Central memory CD8-positive, alpha-beta T cell (primary cell): ENCODE measurements around the gene KHSRP.

Source experiments
- ATAC-seq: fragments of 150-1000 bp; cut with Tn5 transposase; replicated peaks from 2 replicates; pipeline ENCODE4 v1.10.0; 2022; ENCODE audit warnings: mild to moderate bottlenecking, moderate FRiP score, moderate number of reproducible peaks; ENCODE audit not compliant: poor library complexity, severe bottlenecking; ENCODE audit errors: extremely low read depth
- DNase-seq, 2 donors: peaks; one replicate each; pipeline ENCODE4 v3.0.0; 2021; ENCODE audit warnings: low spot score in 2 of 2
- H3K27ac Mint-ChIP-seq: one replicate; pipeline ENCODE4 v1.8.0; 2022; ENCODE audit warnings: low read depth, mild to moderate bottlenecking, moderate library complexity, mixed read lengths
- H3K27me3 Mint-ChIP-seq: one replicate; pipeline ENCODE4 v1.8.0; 2022; ENCODE audit warnings: mixed read lengths
- H3K36me3 Mint-ChIP-seq: one replicate; pipeline ENCODE4 v1.8.0; 2022; ENCODE audit warnings: mild to moderate bottlenecking, moderate library complexity, mixed read lengths; ENCODE audit not compliant: insufficient read depth
- H3K4me1 Mint-ChIP-seq: one replicate; pipeline ENCODE4 v1.8.0; 2022; ENCODE audit warnings: mixed read lengths
- H3K4me3 Mint-ChIP-seq: one replicate; pipeline ENCODE4 v1.8.0; 2022; ENCODE audit warnings: mild to moderate bottlenecking, moderate library complexity, mixed read lengths
- H3K9me3 Mint-ChIP-seq: one replicate; pipeline ENCODE4 v1.8.0; 2022; ENCODE audit warnings: mixed read lengths

Gene KHSRP

DNA sequence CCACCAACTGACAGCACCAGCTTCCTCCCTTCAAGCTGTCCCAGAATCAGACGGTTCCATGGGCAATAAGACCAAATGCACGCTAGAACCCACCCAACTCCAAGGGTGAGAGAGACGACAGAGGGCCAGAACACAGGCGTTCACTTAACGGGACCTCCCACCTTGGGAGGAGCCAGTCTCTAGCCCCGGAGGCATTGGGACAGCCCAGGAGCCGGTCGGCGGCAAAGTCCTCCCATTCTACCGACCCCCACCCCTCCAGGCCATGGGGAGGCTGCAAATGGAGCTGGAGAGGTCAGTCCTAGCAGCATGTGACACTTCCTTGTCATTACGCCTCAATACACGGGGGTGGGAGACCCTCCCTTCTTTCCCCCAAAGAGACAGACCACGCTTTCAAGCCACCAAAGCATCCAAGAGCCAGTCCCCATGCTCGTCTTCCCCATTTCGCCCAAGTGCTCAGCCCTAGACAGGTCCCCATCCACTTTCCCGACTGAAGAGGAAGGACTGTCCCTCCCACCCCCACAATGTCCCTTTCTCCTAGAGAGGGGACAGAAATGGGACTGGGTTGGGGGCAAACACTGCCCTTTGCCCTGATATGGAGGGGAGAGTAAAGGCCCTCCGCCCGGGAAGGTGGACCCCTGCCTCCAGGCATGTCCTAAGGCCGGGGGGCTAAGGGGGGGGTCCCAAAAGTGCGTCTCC is 964 bp downstream of the KHSRP start:
- Mint-ChIP-seq H3K4me3 (peak overlapping the region; percentile 78), H3K27ac (peak overlapping the region; percentile 48), H3K4me1 (peaks cover 37% of the 10 kb centered on the region), H3K36me3 (peaks cover 18% of the 10 kb centered on the region), H3K27me3 (no peaks in the 10 kb centered on the region), H3K9me3 (no peaks in the 10 kb centered on the region)
- ATAC-seq: no peak
- DNase-seq: no peak

DNA sequence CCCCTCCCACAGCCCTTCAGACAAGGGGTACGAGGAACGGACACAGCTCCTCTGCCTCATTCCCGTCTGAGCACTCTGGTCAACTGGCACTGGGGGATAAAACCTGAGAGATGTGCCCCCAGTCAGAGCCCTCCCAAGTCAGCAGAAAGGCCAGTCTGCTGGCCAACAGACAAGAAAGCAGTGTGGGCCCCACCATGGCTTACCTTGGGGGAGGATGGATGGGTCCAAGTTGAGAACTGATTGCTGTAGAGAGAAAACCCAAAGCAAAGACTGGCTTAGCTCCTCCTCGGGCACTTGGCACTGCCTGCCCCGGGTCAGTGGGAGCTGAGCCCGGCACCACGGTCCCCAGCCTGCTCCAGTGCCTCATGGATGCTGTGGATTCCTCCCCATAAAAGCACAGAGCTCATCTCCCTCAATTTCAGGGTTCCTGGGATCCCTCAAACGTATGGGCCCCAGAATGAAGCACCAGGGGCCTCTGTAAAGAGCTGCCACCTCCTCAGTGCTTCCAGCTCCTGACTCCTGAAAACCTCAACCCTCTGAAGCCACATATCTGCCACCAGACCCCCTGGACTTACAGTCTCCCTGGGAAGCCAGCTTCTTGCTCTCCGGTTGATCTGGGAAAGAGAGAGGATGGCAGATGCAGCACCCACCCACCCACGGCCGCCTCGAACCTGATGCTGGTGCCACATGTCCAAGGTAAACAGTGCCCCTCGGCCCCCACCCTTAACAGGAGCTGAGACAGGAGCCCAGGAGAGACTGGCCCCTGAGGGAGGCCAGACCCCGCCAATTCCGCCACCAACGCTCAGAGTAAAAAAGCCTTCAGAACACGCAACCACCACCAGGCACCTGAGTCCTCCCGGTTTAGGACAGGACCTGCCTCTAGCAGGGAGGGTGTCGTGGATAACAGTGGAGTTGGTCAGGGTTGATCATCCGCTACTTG is 3.3 kb downstream of the KHSRP start:
- Mint-ChIP-seq H3K4me3 (no peak overlapping the region), H3K4me1 (peaks cover 37% of the 10 kb centered on the region), H3K9me3 (no peaks in the 10 kb centered on the region), H3K27ac (no peak overlapping the region), H3K36me3 (peaks cover 27% of the 10 kb centered on the region), H3K27me3 (no peaks in the 10 kb centered on the region)
- DNase-seq (no peak), ATAC-seq (no peak)

DNA sequence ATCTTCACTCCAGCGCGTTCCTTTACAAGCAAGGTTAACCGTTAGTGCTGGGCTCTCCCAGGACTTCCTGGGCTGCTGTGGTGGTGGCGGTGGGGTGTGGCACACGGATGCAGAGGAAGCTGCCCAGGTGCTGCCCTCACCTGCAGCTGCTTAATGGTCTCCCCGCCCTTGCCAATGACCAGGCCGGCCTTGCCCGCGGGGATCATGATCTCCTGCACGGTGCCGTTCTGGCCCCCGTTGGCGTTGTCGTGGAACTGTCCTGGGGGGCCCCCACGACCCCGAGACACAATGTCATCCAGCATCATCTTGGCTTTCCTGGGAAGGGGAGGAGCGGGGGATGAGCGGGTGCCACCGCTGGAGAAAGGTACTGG is 6.1 kb downstream of the KHSRP start:
- peaks cover 38% of the 10 kb centered on the region for H3K36me3 Mint-ChIP-seq
- no peak overlapping the region for H3K4me3 Mint-ChIP-seq
- no peak for ATAC-seq
- no peak for DNase-seq
- no peaks in the 10 kb centered on the region for H3K27me3 Mint-ChIP-seq
- no peak overlapping the region for H3K27ac Mint-ChIP-seq
- H3K9me3 Mint-ChIP-seq: no peaks in the 10 kb centered on the region
- peaks cover 22% of the 10 kb centered on the region for H3K4me1 Mint-ChIP-seq

DNA sequence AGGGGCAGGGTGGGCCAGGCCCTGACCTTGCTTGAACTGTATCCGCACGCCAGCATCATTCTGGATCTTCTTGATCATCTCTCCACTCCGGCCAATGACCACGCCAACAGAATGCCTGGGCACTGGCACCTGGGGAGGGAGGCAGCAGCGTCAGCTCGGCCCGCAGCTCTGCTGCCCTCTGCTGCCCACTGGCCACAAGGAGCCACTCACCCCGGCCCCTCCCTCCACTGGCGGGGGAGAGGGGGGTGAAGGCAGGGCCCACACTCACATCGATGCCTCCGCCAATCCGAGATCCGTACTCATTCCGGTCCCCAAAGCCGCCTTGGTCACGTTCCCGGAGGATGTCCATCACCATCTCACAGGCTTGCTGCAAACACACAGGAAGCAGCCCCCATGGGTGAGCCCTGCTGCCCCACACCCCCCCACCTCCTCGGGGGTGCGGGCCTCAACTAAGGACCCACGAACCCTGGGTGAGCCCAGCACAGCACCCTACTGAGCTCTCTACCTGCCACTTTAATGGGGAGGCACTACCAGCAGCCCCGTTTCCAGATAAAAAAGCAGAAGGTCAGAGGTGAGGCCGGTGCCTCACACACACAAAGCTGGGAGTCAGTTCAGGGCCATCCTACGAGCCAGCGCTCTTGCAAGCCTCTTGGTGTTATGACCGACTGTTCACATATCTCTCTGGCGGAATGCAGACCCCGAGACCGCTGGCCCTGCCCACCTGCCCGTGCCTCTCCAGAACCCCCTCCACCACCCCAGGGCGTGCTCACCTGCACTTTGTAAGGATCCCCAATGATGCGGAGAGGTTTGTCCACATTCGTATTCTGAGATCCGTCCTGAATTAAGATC is 6.7 kb downstream of the KHSRP start:
- Mint-ChIP-seq H3K9me3 (no peaks in the 10 kb centered on the region), H3K4me1 (peaks cover 16% of the 10 kb centered on the region), H3K36me3 (peaks cover 38% of the 10 kb centered on the region), H3K27me3 (no peaks in the 10 kb centered on the region), H3K27ac (no peak overlapping the region), H3K4me3 (no peak overlapping the region)
- DNase-seq (no peak), ATAC-seq (no peak)

DNA sequence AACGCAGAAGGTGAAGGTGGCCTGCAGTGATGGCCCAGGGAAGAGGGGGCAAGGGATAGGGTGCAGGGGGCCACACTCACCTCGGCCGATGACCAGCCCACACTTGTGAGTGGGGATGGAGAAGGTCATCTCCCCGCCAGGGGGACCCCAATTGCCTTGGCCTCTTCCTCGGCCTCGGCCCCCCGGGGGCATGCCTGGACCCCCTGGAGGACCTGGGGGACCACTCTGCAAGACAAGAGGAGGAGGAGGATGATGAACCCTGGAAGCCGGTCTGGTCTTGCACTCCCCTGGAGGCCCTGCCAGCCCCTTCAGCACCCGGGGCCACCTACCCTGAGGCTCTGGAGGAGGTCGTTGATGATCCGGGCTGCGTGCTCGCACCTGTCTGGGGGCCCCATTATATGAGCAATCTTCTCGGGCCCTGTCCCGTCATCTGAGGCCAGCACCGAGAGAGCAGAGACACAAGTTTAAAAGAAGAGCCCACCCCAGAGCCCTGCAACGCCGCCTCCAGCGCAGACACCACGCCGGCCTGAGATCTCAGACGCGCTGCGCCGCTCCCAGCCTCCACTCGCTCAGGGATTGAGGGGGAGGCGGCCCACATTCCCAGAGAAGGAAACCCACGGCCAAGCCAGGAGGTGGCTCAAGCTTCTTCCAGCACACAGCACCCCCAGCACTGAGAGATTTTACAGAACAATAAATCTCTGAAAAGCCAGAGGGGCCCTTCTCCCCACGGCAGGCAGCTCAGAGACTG is 7.8 kb downstream of the KHSRP start:
- Mint-ChIP-seq H3K27ac (no peak overlapping the region), H3K4me3 (no peak overlapping the region), H3K36me3 (peaks cover 34% of the 10 kb centered on the region), H3K9me3 (no peaks in the 10 kb centered on the region), H3K4me1 (peaks cover 6% of the 10 kb centered on the region), H3K27me3 (no peaks in the 10 kb centered on the region)
- DNase-seq (no peak), ATAC-seq (no peak)

DNA sequence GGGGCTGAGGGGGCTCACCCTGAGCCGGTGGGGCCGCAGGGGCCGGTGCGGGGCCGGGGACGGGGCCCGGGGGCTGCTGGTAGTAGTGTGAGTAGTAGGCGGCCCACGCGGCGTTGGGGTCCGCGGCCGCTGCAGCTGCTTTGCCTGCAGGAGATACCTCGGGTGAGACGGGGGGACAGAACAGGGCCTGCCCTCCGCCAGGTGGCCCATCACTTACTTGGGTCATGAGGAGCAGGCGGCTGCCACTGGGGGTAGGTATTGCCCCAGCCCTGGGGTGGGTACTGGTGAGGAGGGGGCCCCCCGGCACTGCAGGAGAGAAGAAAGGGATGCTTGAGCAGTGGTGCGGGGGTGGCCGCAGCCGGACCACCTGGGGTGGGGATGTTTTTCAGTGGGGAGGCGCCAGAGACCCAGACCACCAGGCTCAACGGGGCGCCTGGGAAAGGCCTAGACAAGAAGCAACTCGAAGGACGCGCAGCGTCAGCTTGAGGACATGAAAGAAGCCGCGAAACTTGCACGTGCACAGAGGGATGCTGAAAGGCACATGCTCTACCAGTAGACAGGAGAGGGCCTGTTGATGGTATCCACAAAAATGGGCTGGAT is 8.9 kb downstream of the KHSRP start:
- Mint-ChIP-seq H3K4me1 (peaks cover 6% of the 10 kb centered on the region), H3K36me3 (peaks cover 31% of the 10 kb centered on the region), H3K27me3 (no peaks in the 10 kb centered on the region), H3K4me3 (no peak overlapping the region), H3K27ac (no peak overlapping the region), H3K9me3 (no peaks in the 10 kb centered on the region)
- ATAC-seq (no peak), DNase-seq (no peak)

DNA sequence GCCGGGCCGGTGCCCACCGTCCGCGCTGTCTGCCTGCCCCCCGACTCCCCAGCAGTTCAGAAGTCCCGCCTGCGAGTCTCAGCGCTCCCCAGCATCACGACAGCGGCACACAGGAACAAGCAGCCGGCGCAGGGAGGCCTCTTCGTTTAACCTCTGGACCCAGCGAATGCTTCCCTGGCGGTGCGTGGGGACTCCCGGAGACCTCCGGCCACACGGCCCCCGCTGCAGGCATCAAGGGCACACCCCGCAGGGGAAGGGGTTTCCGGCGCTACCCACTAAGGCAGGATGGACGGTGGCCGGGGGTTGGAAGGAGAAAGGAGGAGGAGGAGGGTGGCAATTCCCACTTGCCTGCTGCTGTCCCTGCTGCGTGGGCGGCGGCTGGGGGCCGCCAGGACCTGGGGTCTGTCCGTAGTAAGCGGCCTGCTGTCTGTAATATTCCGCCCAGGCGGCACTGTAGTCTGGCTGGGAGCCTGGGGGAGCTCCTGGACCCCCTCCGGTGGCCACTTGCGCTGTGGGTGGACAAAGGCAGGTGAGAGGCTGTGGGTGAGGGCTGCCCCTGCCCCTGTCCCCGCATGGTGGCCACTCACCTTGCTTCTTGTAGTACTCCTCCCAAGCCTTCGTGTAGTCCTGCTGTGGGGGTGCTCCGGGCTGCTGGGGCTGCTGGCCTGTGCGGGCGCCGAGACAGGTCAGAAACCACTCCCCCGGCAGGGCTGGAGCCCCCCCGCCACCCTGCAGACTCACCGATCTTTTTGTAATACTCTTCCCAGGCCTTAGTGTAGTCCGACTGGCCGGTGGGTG is 9.6 kb downstream of the KHSRP start:
- H3K4me1 Mint-ChIP-seq: peaks cover 4% of the 10 kb centered on the region
- no peaks in the 10 kb centered on the region for H3K9me3 Mint-ChIP-seq
- no peak overlapping the region for H3K27ac Mint-ChIP-seq
- H3K4me3 Mint-ChIP-seq: no peak overlapping the region
- ATAC-seq (no peak), DNase-seq (no peak)
- H3K36me3 Mint-ChIP-seq: peaks cover 29% of the 10 kb centered on the region
- no peaks in the 10 kb centered on the region for H3K27me3 Mint-ChIP-seq

DNA sequence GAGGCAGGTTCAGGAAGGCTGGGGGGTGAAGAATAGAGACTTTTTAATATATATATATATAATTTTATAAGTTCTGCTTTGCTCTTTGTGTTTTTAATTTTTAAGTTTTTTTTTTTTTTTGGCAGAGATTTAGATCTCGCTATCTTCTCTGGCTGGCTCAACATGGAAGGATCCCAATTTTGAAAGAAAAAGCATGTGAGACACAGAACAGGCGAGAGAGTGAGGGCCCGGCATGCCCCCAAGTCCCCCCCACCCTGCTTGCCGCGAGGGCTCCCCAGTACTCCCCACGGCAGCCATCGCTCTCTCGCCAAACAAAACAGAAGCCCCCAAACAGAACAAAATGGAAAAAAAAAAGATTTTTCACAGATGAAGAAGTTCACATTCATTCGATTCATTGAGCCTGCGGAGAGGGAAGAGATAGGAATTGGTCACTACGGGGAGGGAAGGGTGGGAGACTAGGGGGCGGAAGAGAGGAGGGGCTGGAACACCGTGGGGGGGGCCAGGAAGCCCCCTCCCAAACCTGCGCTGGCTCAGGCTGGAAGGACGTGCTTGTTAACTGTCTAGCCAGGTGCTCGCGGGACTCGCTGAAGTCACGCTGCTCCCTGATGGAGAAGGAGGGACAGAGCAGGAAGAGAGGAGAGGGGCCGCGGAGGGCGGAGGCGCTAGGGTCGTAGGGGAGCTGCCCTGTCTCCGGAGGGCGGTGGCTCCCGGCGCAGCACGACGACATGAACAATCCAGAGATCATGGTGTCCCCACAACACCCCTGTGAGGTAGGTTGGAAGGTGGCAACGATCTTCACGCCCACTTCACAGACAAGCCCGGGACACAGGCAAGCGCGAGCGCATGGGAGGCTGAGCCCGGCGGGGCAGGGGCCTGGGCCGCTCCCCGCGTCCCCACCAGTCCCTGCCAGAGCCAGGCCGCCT is 10.6 kb downstream of the KHSRP start:
- Mint-ChIP-seq H3K36me3 (peaks cover 26% of the 10 kb centered on the region), H3K27ac (no peak overlapping the region), H3K27me3 (no peaks in the 10 kb centered on the region), H3K4me3 (no peak overlapping the region), H3K4me1 (no peaks in the 10 kb centered on the region), H3K9me3 (no peaks in the 10 kb centered on the region)
- ATAC-seq (no peak), DNase-seq (no peak)

DNA sequence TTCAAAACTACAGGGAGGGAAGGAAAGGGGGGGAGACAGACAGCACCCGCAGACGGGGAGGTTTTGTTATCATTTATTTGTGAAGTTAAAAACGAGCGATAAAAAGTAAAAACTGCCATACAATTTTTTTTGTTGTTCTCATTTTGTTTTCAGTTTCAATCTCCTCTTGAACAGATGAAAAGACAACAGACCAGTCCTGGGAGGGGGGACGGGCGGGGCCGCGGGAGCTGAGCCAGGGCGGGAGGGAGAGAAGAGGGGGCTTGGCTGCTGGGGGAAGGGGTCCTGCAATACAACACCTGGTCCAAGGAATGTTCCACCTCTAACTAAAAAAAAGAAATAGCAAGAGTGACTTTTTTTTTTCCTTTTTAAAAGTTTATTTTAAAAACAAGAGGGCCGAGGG is 11.3 kb downstream of the KHSRP start:
- no peaks in the 10 kb centered on the region for H3K4me1 Mint-ChIP-seq
- peaks cover 23% of the 10 kb centered on the region for H3K36me3 Mint-ChIP-seq
- H3K4me3 Mint-ChIP-seq: no peak overlapping the region
- no peak overlapping the region for H3K27ac Mint-ChIP-seq
- DNase-seq (no peak), ATAC-seq (no peak)
- H3K27me3 Mint-ChIP-seq: no peaks in the 10 kb centered on the region
- no peaks in the 10 kb centered on the region for H3K9me3 Mint-ChIP-seq

DNA sequence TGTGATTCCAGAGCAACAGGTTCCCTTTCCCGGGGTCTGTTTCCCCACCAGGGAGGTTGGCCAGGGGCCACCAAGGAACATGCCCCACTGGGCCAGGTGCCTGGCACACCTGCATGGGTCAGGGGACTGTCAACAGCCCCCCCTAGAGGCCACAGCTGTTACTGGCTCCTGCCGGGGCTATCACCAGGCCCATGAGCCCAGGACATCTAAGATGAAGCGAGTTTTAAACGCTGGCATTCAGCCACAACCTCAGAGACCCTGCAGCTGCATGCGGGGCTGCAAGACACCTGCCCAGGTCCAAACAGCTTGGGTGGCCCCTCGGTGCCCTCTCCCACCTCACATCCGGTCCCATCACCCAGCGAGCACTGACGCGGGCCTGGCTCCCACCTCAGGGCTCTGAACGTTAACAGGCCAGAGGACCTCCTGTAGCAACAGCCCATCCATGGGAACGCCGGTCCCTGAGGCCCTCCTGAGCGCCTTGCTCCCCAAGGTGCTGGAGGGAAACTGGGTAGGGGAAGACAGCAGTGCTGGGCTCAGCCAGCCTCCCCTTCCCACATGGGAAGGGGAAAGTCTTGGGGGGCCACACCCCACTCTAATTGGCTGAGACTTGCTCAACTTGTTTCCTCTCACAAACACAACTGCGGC is 12.0 kb downstream of the KHSRP start:
- Mint-ChIP-seq H3K27me3 (no peaks in the 10 kb centered on the region), H3K36me3 (peaks cover 21% of the 10 kb centered on the region), H3K27ac (no peak overlapping the region), H3K4me1 (no peaks in the 10 kb centered on the region), H3K4me3 (no peak overlapping the region), H3K9me3 (no peaks in the 10 kb centered on the region)
- ATAC-seq: no peak
- DNase-seq: no peak
